Measurements from ENCODE around the gene PAPPA. TPM values are rescaled to one million over a fixed set of nuclear protein-coding genes. Genes with fewer than 3 reads are reported as not detected.
A peak's percentile ranks its signal among the peaks of the same experiment; 100 is the strongest.

The PAPPA gene
- total and polyA plus RNA-seq, 2 donors = 0.28 to 0.34 TPM

- no peak overlapping the region for H3K4me3 ChIP-seq (ENCODE audit: low read length in 2 of 2)
- H3K36me3 ChIP-seq (ENCODE audit: control insufficient read depth in 2 of 2, insufficient read depth in 2 of 2, low read length in 1 of 2) = no peaks in the 10 kb centered on the region
- no peak for DNase-seq (ENCODE audit: low read depth in 6 of 9, low spot score in 9 of 9)
- H3K9me3 ChIP-seq (ENCODE audit: control insufficient read depth in 2 of 2, insufficient read depth in 1 of 2, low read length in 1 of 2) = no peaks in the 10 kb centered on the region
- H3K27ac ChIP-seq (ENCODE audit: low read depth in 1 of 2, low read length in 1 of 2) = no peak overlapping the region
- no peaks in the 10 kb centered on the region for H3K27me3 ChIP-seq (ENCODE audit: control insufficient read depth in 2 of 2, insufficient read depth in 1 of 2, low read length in 1 of 2)
- WGBS = 95% methylated on average over 2 of the region's 2 CpGs
- peaks cover 0 to 2% of the 10 kb centered on the region in 2 donors for H3K4me1 ChIP-seq (ENCODE audit: control insufficient read depth in 2 of 2, insufficient read depth in 2 of 2, low read length in 2 of 2)
Measured at GRCh38 chr9:116360989-116361388, 207.4 kb downstream of the PAPPA start.

DNA sequence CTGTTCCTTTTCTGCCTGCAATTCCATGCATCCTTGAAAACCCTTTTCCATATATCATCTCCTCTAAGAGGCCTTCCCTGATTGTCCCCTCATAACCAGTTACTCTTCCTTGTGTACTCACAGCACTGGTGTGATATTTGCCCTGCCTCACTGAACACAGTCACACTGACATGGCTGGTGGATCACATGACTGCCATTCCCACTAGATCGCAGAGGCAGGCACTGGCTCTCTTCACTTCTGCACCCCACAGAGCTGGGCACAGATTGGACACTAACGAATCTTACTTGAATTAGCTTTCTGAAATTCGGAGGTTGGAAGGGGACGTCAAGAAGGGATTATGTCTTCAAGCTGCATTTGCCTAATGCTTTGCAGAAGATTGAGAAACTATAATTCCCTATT, 208.0 kb downstream of the PAPPA start:
- no peaks in the 10 kb centered on the region for H3K9me3 ChIP-seq (ENCODE audit: control insufficient read depth in 2 of 2, insufficient read depth in 1 of 2, low read length in 1 of 2)
- WGBS = 90% methylated on average over 4 of the region's 4 CpGs
- no peak for DNase-seq (ENCODE audit: low read depth in 6 of 9, low spot score in 9 of 9)
- no peak overlapping the region for H3K27ac ChIP-seq (ENCODE audit: low read depth in 1 of 2, low read length in 1 of 2)
- H3K27me3 ChIP-seq (ENCODE audit: control insufficient read depth in 2 of 2, insufficient read depth in 1 of 2, low read length in 1 of 2) = no peaks in the 10 kb centered on the region
- H3K36me3 ChIP-seq (ENCODE audit: control insufficient read depth in 2 of 2, insufficient read depth in 2 of 2, low read length in 1 of 2) = no peaks in the 10 kb centered on the region
- no peak overlapping the region for H3K4me3 ChIP-seq (ENCODE audit: low read length in 2 of 2)
- peaks cover 0 to 2% of the 10 kb centered on the region in 2 donors for H3K4me1 ChIP-seq (ENCODE audit: control insufficient read depth in 2 of 2, insufficient read depth in 2 of 2, low read length in 2 of 2)

DNA sequence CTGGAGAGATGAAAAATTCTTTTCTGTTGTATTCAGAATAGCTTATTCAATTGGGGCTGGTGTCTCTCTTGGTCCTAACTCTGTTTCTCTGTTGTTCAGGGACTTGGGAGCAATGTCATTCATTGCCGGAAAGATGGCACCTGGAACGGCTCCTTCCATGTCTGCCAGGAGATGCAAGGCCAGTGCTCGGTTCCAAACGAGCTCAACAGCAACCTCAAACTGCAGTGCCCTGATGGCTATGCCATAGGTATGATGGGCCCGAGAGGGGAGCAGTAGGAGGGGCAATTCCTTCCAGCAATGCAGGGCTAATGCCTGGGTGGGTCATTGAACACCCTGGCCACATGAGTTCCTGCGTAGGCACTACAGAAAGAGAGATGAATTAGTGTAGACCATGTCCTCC, 208.9 kb downstream of the PAPPA start:
- Histone ChIP-seq H3K4me3 (ENCODE audit: low read length in 2 of 2) (no peak overlapping the region), H3K36me3 (ENCODE audit: control insufficient read depth in 2 of 2, insufficient read depth in 2 of 2, low read length in 1 of 2) (no peaks in the 10 kb centered on the region), H3K27ac (ENCODE audit: low read depth in 1 of 2, low read length in 1 of 2) (no peak overlapping the region), H3K9me3 (ENCODE audit: control insufficient read depth in 2 of 2, insufficient read depth in 1 of 2, low read length in 1 of 2) (no peaks in the 10 kb centered on the region), H3K4me1 (ENCODE audit: control insufficient read depth in 2 of 2, insufficient read depth in 2 of 2, low read length in 2 of 2) (peaks cover 0 to 2% of the 10 kb centered on the region in 2 donors), H3K27me3 (ENCODE audit: control insufficient read depth in 2 of 2, insufficient read depth in 1 of 2, low read length in 1 of 2) (no peaks in the 10 kb centered on the region)
- WGBS = 93% methylated on average over 6 of the region's 6 CpGs
- no peak for DNase-seq (ENCODE audit: low read depth in 6 of 9, low spot score in 9 of 9)

GRCh38 chr9:116365056-116365471, 211.5 kb downstream of the PAPPA start:
- WGBS = 87% methylated on average over 9 of the region's 9 CpGs
- DNase-seq (ENCODE audit: low read depth in 6 of 9, low spot score in 9 of 9) = peak in 1 of 9 donors; percentile 16
- H3K27ac ChIP-seq (ENCODE audit: low read depth in 1 of 2, low read length in 1 of 2) = no peak overlapping the region
- H3K36me3 ChIP-seq (ENCODE audit: control insufficient read depth in 2 of 2, insufficient read depth in 2 of 2, low read length in 1 of 2) = no peaks in the 10 kb centered on the region
- H3K9me3 ChIP-seq (ENCODE audit: control insufficient read depth in 2 of 2, insufficient read depth in 1 of 2, low read length in 1 of 2) = no peaks in the 10 kb centered on the region
- H3K4me3 ChIP-seq (ENCODE audit: low read length in 2 of 2) = no peak overlapping the region
- no peaks in the 10 kb centered on the region for H3K27me3 ChIP-seq (ENCODE audit: control insufficient read depth in 2 of 2, insufficient read depth in 1 of 2, low read length in 1 of 2)
- H3K4me1 ChIP-seq (ENCODE audit: control insufficient read depth in 2 of 2, insufficient read depth in 2 of 2, low read length in 2 of 2) = peaks cover 0 to 2% of the 10 kb centered on the region in 2 donors

GRCh38 chr9:116366241-116366640, 212.7 kb downstream of the PAPPA start:
- no peaks in the 10 kb centered on the region for H3K27me3 ChIP-seq (ENCODE audit: control insufficient read depth in 2 of 2, insufficient read depth in 1 of 2, low read length in 1 of 2)
- no peaks in the 10 kb centered on the region for H3K9me3 ChIP-seq (ENCODE audit: control insufficient read depth in 2 of 2, insufficient read depth in 1 of 2, low read length in 1 of 2)
- H3K27ac ChIP-seq (ENCODE audit: low read depth in 1 of 2, low read length in 1 of 2) = no peak overlapping the region
- peaks cover 0 to 2% of the 10 kb centered on the region in 2 donors for H3K4me1 ChIP-seq (ENCODE audit: control insufficient read depth in 2 of 2, insufficient read depth in 2 of 2, low read length in 2 of 2)
- no peak for DNase-seq (ENCODE audit: low read depth in 6 of 9, low spot score in 9 of 9)
- 93% methylated on average over 1 of the region's 1 CpG for WGBS
- no peaks in the 10 kb centered on the region for H3K36me3 ChIP-seq (ENCODE audit: control insufficient read depth in 2 of 2, insufficient read depth in 2 of 2, low read length in 1 of 2)
- H3K4me3 ChIP-seq (ENCODE audit: low read length in 2 of 2) = no peak overlapping the region

GRCh38 chr9:116368680-116369079, 215.1 kb downstream of the PAPPA start:
- no peak for DNase-seq (ENCODE audit: low read depth in 6 of 9, low spot score in 9 of 9)
- 94% methylated on average over 9 of the region's 9 CpGs for WGBS
- H3K4me1 ChIP-seq (ENCODE audit: control insufficient read depth in 2 of 2, insufficient read depth in 2 of 2, low read length in 2 of 2) = peaks cover 0 to 2% of the 10 kb centered on the region in 2 donors
- no peaks in the 10 kb centered on the region for H3K9me3 ChIP-seq (ENCODE audit: control insufficient read depth in 2 of 2, insufficient read depth in 1 of 2, low read length in 1 of 2)
- no peak overlapping the region for H3K4me3 ChIP-seq (ENCODE audit: low read length in 2 of 2)
- no peak overlapping the region for H3K27ac ChIP-seq (ENCODE audit: low read depth in 1 of 2, low read length in 1 of 2)
- no peaks in the 10 kb centered on the region for H3K27me3 ChIP-seq (ENCODE audit: control insufficient read depth in 2 of 2, insufficient read depth in 1 of 2, low read length in 1 of 2)
- no peaks in the 10 kb centered on the region for H3K36me3 ChIP-seq (ENCODE audit: control insufficient read depth in 2 of 2, insufficient read depth in 2 of 2, low read length in 1 of 2)

GRCh38 chr9:116369706-116370105, 216.1 kb downstream of the PAPPA start:
- no peaks in the 10 kb centered on the region for H3K9me3 ChIP-seq (ENCODE audit: control insufficient read depth in 2 of 2, insufficient read depth in 1 of 2, low read length in 1 of 2)
- H3K4me1 ChIP-seq (ENCODE audit: control insufficient read depth in 2 of 2, insufficient read depth in 2 of 2, low read length in 2 of 2) = peaks cover 0 to 2% of the 10 kb centered on the region in 2 donors
- 94% methylated on average over 5 of the region's 5 CpGs for WGBS

GRCh38 chr9:116370556-116370955, 217.0 kb downstream of the PAPPA start:
- H3K9me3 ChIP-seq (ENCODE audit: control insufficient read depth in 2 of 2, insufficient read depth in 1 of 2, low read length in 1 of 2) = no peaks in the 10 kb centered on the region
- no peak for DNase-seq (ENCODE audit: low read depth in 6 of 9, low spot score in 9 of 9)
- H3K27ac ChIP-seq (ENCODE audit: low read depth in 1 of 2, low read length in 1 of 2) = no peak overlapping the region
- WGBS = 93% methylated on average over 4 of the region's 4 CpGs
- H3K27me3 ChIP-seq (ENCODE audit: control insufficient read depth in 2 of 2, insufficient read depth in 1 of 2, low read length in 1 of 2) = no peaks in the 10 kb centered on the region
- no peak overlapping the region for H3K4me3 ChIP-seq (ENCODE audit: low read length in 2 of 2)
- no peaks in the 10 kb centered on the region for H3K36me3 ChIP-seq (ENCODE audit: control insufficient read depth in 2 of 2, insufficient read depth in 2 of 2, low read length in 1 of 2)
- peaks cover 0 to 2% of the 10 kb centered on the region in 2 donors for H3K4me1 ChIP-seq (ENCODE audit: control insufficient read depth in 2 of 2, insufficient read depth in 2 of 2, low read length in 2 of 2)

More at GRCh38 chr9:116369706-116370105, 216.1 kb downstream of the PAPPA start:
- no peak overlapping the region for H3K27ac ChIP-seq (ENCODE audit: low read depth in 1 of 2, low read length in 1 of 2)
- no peaks in the 10 kb centered on the region for H3K36me3 ChIP-seq (ENCODE audit: control insufficient read depth in 2 of 2, insufficient read depth in 2 of 2, low read length in 1 of 2)
- H3K27me3 ChIP-seq (ENCODE audit: control insufficient read depth in 2 of 2, insufficient read depth in 1 of 2, low read length in 1 of 2) = no peaks in the 10 kb centered on the region
- no peak overlapping the region for H3K4me3 ChIP-seq (ENCODE audit: low read length in 2 of 2)
- no peak for DNase-seq (ENCODE audit: low read depth in 6 of 9, low spot score in 9 of 9)

- H3K4me3 ChIP-seq (ENCODE audit: low read length in 2 of 2) = no peak overlapping the region
- H3K36me3 ChIP-seq (ENCODE audit: control insufficient read depth in 2 of 2, insufficient read depth in 2 of 2, low read length in 1 of 2) = no peaks in the 10 kb centered on the region
- H3K9me3 ChIP-seq (ENCODE audit: control insufficient read depth in 2 of 2, insufficient read depth in 1 of 2, low read length in 1 of 2) = no peaks in the 10 kb centered on the region
- no peaks in the 10 kb centered on the region for H3K27me3 ChIP-seq (ENCODE audit: control insufficient read depth in 2 of 2, insufficient read depth in 1 of 2, low read length in 1 of 2)
- no peak overlapping the region for H3K27ac ChIP-seq (ENCODE audit: low read depth in 1 of 2, low read length in 1 of 2)
- no peaks in the 10 kb centered on the region for H3K4me1 ChIP-seq (ENCODE audit: control insufficient read depth in 2 of 2, insufficient read depth in 2 of 2, low read length in 2 of 2)
- no peak for DNase-seq (ENCODE audit: low read depth in 6 of 9, low spot score in 9 of 9)
Measured at GRCh38 chr9:116372081-116372673, 218.6 kb downstream of the PAPPA start.

Data from thymus (tissue), 11 donors.